Activated T-helper 17 cell treated with anti-CD3 and anti-CD28 coated beads, Interleukin-2, amount 50 U/mL, for 72 hours (primary cell): ENCODE results near the gene MYH16. TPM values are rescaled to one million over a fixed set of nuclear protein-coding genes. Genes with fewer than 3 reads are reported as not detected.
"Not testable (repeated sequence)": the region's sequence is repeated elsewhere in the genome, so short reads cannot be mapped to it uniquely, and the experiment has no call there.

Experiments
- ATAC-seq: fragments of 150-1000 bp; cut with Tn5 transposase; replicated peaks from 2 replicates; pipeline ENCODE4 v1.10.0; 2021; ENCODE audit warnings: mild to moderate bottlenecking, moderate library complexity
- H3K27ac Mint-ChIP-seq: one replicate; pipeline ENCODE4 v1.8.0; 2022; ENCODE audit warnings: mixed read lengths
- H3K27me3 Mint-ChIP-seq: one replicate; pipeline ENCODE4 v1.8.0; 2022; ENCODE audit warnings: mixed read lengths
- H3K36me3 Mint-ChIP-seq: one replicate; pipeline ENCODE4 v1.8.0; 2022; ENCODE audit warnings: low read depth, mild to moderate bottlenecking, mixed read lengths
- H3K4me1 Mint-ChIP-seq: one replicate; pipeline ENCODE4 v1.8.0; 2022; ENCODE audit warnings: mixed read lengths
- H3K4me3 Mint-ChIP-seq: one replicate; pipeline ENCODE4 v1.8.0; 2022; ENCODE audit warnings: mild to moderate bottlenecking, mixed read lengths
- H3K9me3 Mint-ChIP-seq: one replicate; pipeline ENCODE4 v1.8.0; 2022; ENCODE audit warnings: mixed read lengths
- total RNA-seq, 2 donors: library from RNA; stranded (reverse); gene quantifications; one replicate each; pipeline ENCODE4 v1.2.3, GENCODE V29; 2022

Gene MYH16
- total RNA-seq, 2 donors from 2014 or later, result not detected

- H3K27ac Mint-ChIP-seq, result peak overlapping the region; percentile 80
- peaks cover 27% of the 10 kb centered on the region for H3K4me1 Mint-ChIP-seq
- H3K4me3 Mint-ChIP-seq, result peak overlapping the region; percentile 77
- no peaks in the 10 kb centered on the region for H3K9me3 Mint-ChIP-seq
- peak; percentile 79 for ATAC-seq
- peaks cover 79% of the 10 kb centered on the region for H3K36me3 Mint-ChIP-seq
- no peaks in the 10 kb centered on the region for H3K27me3 Mint-ChIP-seq
Measured at GRCh38 chr7:99331002-99331401, 58.4 kb downstream of the MYH16 start.

DNA sequence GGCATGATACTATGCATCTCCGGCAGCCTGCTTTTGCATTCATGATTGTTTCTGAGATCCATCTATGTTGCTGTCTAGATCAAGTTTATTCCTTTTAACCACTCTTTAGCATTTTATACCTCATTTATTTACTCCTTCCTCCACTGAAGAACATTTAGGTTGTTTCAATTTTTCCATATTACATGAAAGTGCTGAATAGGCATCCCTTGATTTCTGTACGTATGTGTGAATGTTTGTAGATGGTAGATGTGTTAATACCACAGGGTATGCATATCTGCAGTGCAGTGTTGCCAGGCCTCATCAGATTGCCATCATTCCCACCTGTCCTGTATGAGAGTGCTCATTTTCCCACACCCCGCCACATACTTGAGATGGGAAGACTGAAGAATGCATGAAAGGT, 67.0 kb downstream of the MYH16 start:
- ATAC-seq, result no peak
- Mint-ChIP-seq H3K9me3 (no peaks in the 10 kb centered on the region), H3K36me3 (peaks cover 100% of the 10 kb centered on the region), H3K4me3 (no peak overlapping the region), H3K27me3 (no peaks in the 10 kb centered on the region), H3K4me1 (no peaks in the 10 kb centered on the region), H3K27ac (peak overlapping the region; percentile 44)

DNA sequence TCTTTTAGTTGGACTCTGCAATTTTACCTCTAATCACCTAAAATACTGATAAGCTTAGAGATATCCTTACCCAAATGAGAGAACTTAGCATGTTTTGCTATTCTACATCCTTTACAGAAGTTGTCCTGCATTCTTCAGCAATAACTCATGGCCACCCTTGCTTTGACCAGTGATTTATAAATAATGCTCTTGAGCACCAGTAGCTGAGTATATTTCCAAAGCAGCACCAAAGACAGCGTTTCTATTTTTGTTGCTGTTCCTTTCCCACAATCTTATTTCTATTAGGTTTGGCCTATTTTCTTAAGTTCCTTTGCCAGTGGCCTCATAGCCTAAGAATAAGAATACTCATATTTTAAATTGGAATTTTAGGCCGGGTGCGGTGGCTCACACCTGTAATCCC, 68.0 kb downstream of the MYH16 start:
- Mint-ChIP-seq H3K9me3 (no peaks in the 10 kb centered on the region), H3K27ac (no peak overlapping the region), H3K4me1 (no peaks in the 10 kb centered on the region), H3K4me3 (no peak overlapping the region), H3K27me3 (no peaks in the 10 kb centered on the region), H3K36me3 (peaks cover 100% of the 10 kb centered on the region)
- ATAC-seq, result no peak

DNA sequence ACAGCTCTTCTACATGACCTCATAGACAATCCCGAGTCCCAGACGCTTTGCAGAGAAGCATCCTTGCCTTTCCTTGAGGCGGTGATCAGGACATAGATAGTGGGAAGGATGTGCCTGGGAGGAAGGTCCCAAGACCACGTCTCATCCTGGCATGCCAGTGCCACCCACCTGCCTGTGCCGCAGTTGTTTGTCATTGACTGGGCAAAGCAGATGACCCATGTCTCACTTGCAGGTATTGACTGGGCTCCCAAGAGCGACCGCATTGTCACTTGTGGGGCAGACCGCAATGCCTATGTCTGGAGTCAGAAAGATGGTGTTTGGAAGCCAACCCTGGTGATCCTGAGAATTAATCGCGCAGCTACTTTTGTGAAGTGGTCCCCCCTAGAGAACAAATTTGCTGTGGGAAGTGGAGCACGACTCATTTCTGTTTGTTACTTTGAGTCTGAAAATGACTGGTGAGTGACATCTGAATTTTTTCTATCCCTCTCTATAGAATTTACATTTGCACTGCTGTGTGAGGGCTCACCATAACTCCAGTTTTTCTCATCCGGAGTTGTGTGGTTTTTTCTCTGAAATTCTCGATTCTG, 71.5 kb downstream of the MYH16 start:
- no peak for ATAC-seq
- H3K36me3 Mint-ChIP-seq, result peaks cover 100% of the 10 kb centered on the region
- no peaks in the 10 kb centered on the region for H3K9me3 Mint-ChIP-seq
- H3K4me3 Mint-ChIP-seq, result no peak overlapping the region
- no peaks in the 10 kb centered on the region for H3K27me3 Mint-ChIP-seq
- no peak overlapping the region for H3K27ac Mint-ChIP-seq
- no peaks in the 10 kb centered on the region for H3K4me1 Mint-ChIP-seq

DNA sequence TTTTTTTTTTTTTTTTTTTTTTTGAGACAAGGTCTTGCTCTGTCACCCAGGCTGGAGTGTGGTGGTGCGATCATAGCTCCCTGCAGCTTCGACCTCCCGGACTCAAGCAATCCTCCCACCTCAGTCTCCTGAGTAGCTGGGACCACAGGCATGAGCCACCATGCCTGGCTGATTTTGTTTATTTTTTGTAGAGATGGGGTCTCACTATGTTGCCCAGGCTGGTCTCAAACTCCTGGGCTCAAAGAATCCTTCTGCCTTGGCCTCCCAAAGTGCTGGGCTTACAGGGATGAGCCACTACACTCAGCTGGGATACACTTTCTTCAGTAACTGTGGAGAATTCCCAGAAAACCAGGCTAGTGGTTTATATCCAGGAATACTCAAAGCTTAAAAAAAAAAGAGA, 78.0 kb downstream of the MYH16 start:
- H3K4me3 Mint-ChIP-seq, H3K9me3 Mint-ChIP-seq, ATAC-seq, H3K4me1 Mint-ChIP-seq, H3K27me3 Mint-ChIP-seq: not testable (repeated sequence)
- H3K27ac Mint-ChIP-seq, result peak overlapping the region; percentile 22
- H3K36me3 Mint-ChIP-seq, result peaks cover 96% of the 10 kb centered on the region

DNA sequence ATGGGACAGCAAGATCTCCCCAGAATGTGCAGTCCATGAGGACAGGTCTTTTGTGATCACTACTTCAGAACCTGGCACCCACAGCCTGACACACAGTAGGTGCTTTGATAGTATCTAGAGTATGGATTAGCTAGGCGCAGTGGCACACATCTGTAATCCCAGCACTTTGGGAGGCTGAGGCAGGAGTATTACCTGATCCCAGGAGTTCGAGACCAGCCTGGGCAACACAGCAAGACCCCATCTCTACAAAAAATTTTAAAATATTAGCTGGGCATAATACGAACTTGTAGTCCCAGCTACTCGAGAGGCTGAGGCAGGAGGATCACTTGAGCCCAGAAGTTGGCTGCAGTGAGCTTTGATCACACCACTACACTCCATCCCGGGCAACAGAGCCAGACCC, 79.6 kb downstream of the MYH16 start:
- H3K4me1 Mint-ChIP-seq, result no peaks in the 10 kb centered on the region
- H3K36me3 Mint-ChIP-seq, result peaks cover 96% of the 10 kb centered on the region
- H3K27ac Mint-ChIP-seq, result no peak overlapping the region
- no peaks in the 10 kb centered on the region for H3K27me3 Mint-ChIP-seq
- H3K9me3 Mint-ChIP-seq, result no peaks in the 10 kb centered on the region
- H3K4me3 Mint-ChIP-seq, result no peak overlapping the region
- no peak for ATAC-seq

- ATAC-seq, result no peak
- no peaks in the 10 kb centered on the region for H3K4me1 Mint-ChIP-seq
- H3K27ac Mint-ChIP-seq, result no peak overlapping the region
- peaks cover 96% of the 10 kb centered on the region for H3K36me3 Mint-ChIP-seq
- H3K9me3 Mint-ChIP-seq, result no peaks in the 10 kb centered on the region
- H3K4me3 Mint-ChIP-seq, result no peak overlapping the region
- H3K27me3 Mint-ChIP-seq, result no peaks in the 10 kb centered on the region
Measured at GRCh38 chr7:99355098-99355497, 82.5 kb downstream of the MYH16 start.

DNA sequence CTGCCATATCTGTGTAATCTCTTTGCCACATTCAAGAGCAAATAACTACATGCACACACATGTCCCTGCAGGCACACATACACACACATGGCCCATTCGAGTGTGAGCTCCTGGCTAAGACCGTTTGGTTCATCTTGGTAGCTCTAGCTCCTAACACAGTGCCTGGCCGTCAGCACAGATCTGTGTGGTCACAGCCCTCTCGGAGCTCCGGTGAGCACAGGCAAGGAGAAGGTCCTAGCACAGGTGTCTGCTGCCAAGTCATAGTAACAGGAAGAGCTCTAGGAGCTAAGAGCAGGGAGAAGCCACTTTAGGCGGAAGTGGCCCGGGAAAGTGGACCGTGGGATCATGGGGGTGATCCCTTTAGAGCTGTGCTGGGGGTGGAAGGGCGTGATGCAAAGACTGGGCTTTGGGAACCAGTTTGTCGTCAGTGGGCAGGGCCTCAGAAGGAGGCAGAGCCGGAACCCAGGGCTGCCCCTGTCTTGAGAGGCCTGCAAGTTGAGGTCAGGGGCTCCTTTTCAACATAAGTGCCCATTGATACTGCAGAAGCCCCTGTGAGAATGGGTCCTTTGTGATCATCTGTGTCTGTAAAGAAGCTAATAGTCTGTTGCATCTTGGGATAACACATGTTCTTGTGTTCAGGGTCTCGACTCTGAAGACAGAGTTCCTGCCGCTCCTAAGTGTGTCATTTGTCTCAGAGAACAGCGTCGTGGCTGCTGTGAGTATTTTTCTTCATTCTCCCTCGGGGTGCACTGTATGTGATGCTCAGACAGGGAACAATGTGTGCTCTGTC, 85.3 kb downstream of the MYH16 start:
- Mint-ChIP-seq H3K9me3 (no peaks in the 10 kb centered on the region), H3K4me3 (no peak overlapping the region), H3K4me1 (no peaks in the 10 kb centered on the region), H3K36me3 (peaks cover 96% of the 10 kb centered on the region), H3K27ac (peak overlapping the region; percentile 17), H3K27me3 (no peaks in the 10 kb centered on the region)
- no peak for ATAC-seq

GRCh38 chr7:99358521-99358920, 85.9 kb downstream of the MYH16 start:
- H3K27ac Mint-ChIP-seq, H3K9me3 Mint-ChIP-seq, H3K27me3 Mint-ChIP-seq, H3K4me3 Mint-ChIP-seq, ATAC-seq, H3K4me1 Mint-ChIP-seq: not testable (repeated sequence)
- H3K36me3 Mint-ChIP-seq, result peaks cover 98% of the 10 kb centered on the region

GRCh38 chr7:99359465-99360154, 87.0 kb downstream of the MYH16 start:
- H3K27ac Mint-ChIP-seq, result no peak overlapping the region
- H3K36me3 Mint-ChIP-seq, result peaks cover 98% of the 10 kb centered on the region
- H3K4me3 Mint-ChIP-seq, result no peak overlapping the region
- ATAC-seq, result no peak
- no peaks in the 10 kb centered on the region for H3K9me3 Mint-ChIP-seq
- H3K4me1 Mint-ChIP-seq, result no peaks in the 10 kb centered on the region
- H3K27me3 Mint-ChIP-seq, result no peaks in the 10 kb centered on the region

Other genes with a start within 250 kb of the MYH16 start
- 10 to 100 TPM; 23.0 to 26.0 TPM for gene SMURF1, start 128.7 kb upstream of the MYH16 start, total RNA-seq
- gene KPNA7, start 64.7 kb upstream of the MYH16 start, total RNA-seq, result not detected
- 10 to 100 TPM; 47.4 to 74.1 TPM for gene ARPC1A, start 53.1 kb downstream of the MYH16 start, total RNA-seq
- 100 to 1,000 TPM; 223 to 410 TPM for gene ARPC1B, start 101.9 kb downstream of the MYH16 start, total RNA-seq
- gene PDAP1, start 135.8 kb downstream of the MYH16 start, total RNA-seq, result 100 to 1,000 TPM in 1 of 2 donors, 10 to 100 TPM in 1; 73.7 to 129 TPM
- gene BUD31, start 136.1 kb downstream of the MYH16 start, total RNA-seq, result 100 to 1,000 TPM in 1 of 2 donors, 10 to 100 TPM in 1; 96.1 to 138 TPM
- 1 to 10 TPM; 4.3 to 5.4 TPM for gene PTCD1, start 166.0 kb downstream of the MYH16 start, total RNA-seq
- 10 to 100 TPM; 36.8 to 38.9 TPM for gene CPSF4, start 166.1 kb downstream of the MYH16 start, total RNA-seq
- gene ATP5MF, start 193.3 kb downstream of the MYH16 start, total RNA-seq, result 100 to 1,000 TPM; 251 to 460 TPM
- gene ZNF789, start 200.1 kb downstream of the MYH16 start, total RNA-seq, result 10 to 100 TPM; 32.0 to 46.7 TPM
- gene ZNF394, start 227.4 kb downstream of the MYH16 start, total RNA-seq, result 10 to 100 TPM; 28.9 to 36.5 TPM
- 10 to 100 TPM; 11.5 to 12.2 TPM for gene ZKSCAN5, start 231.8 kb downstream of the MYH16 start, total RNA-seq